ENCODE results near the gene TAF9B. TPM values are rescaled to one million over a fixed set of nuclear protein-coding genes. Genes with fewer than 3 reads are reported as not detected.

The TAF9B gene
- total and polyA plus RNA-seq, 2 donors (not counting 3 experiments of a cell fraction or from before 2014, with no cell fraction given) = 16.0 to 25.9 TPM

GRCh38 chrX:78116766-78117165 is 22.7 kb downstream of the TAF9B start:
- Histone ChIP-seq H3K27me3 (ENCODE audit: control insufficient read depth in 2 of 2, insufficient read depth in 2 of 2, low read length in 2 of 2) (no peaks in the 10 kb centered on the region), H3K9me1 (replicated peaks; ENCODE audit: control insufficient read depth, extremely low read depth, insufficient read depth, low read length) (no peaks in the 10 kb centered on the region), H3K36me3 (ENCODE audit: control insufficient read depth in 2 of 2, extremely low read depth in 1 of 2, insufficient read depth in 2 of 2, low read length in 2 of 2) (peaks cover 9 to 17% of the 10 kb centered on the region in 2 experiments), H3K4me1 (ENCODE audit: control insufficient read depth, extremely low read depth, insufficient read depth, low read length) (no peaks in the 10 kb centered on the region), H3K79me2 (ENCODE audit: control insufficient read depth, insufficient read depth, low read length) (peaks cover 77% of the 10 kb centered on the region), H3K27ac (ENCODE audit: insufficient read depth, low read depth, low read length) (no peak overlapping the region), H3K4me3 (replicated peaks in 1 of 3; ENCODE audit: insufficient read depth in 1 of 3, low read depth in 1 of 3, low read length in 3 of 3) (no peak overlapping the region), H3K9ac (replicated peaks; ENCODE audit: extremely low read depth, insufficient read depth, low read length) (no peak overlapping the region), H3K9me3 (replicated peaks; ENCODE audit: control insufficient read depth, insufficient read depth, low read length) (no peaks in the 10 kb centered on the region), H3K4me2 (ENCODE audit: insufficient read depth, low read length) (no peak overlapping the region), H4K20me1 (replicated peaks; ENCODE audit: control insufficient read depth, extremely low read depth, insufficient read depth, low read length) (no peaks in the 10 kb centered on the region), H2AFZ (ENCODE audit: low read depth, low read length) (no peak overlapping the region)
- dilution Hi-C loops (cut with MboI; ENCODE audit: extremely low pct_ligation_motif_present, low sequenced_read_pairs) = no loop called here
- DNase-seq (ENCODE audit: low read depth, low spot score) (no peak), FAIRE-seq (no peak)
- intact Hi-C loops (cut with micrococcal nuclease) = no loop called here
- BruUV-seq (replicated peaks) = no TSS peak
- ChIA-PET POLR2A (no interaction called here), CTCF (interaction anchor here (0.9 kb wide), 1 partner anchor 9 kb away, joined by 4 read pairs; no protein-coding TSS in a partner anchor)
- TF ChIP-seq MAX (IDR thresholded peaks at IDR 0.05; ENCODE audit: insufficient read depth, insufficient read length) = no peak
- TF ChIP-seq EZH2 (IDR thresholded peaks at IDR 0.05; ENCODE audit: borderline replicate concordance, low read depth, low read length, severe bottlenecking) = no peak
- no peak for TF ChIP-seq CTCF (IDR thresholded peaks at IDR 0.05; ENCODE audit: extremely low read depth in 1 of 2, insufficient read depth in 1 of 2, low read depth in 1 of 2, low read length in 2 of 2)
- no peak for TF ChIP-seq POLR2AphosphoS5 (IDR thresholded peaks at IDR 0.05; ENCODE audit: insufficient read depth, low read depth, low read length)
- TF ChIP-seq JUN (IDR thresholded peaks at IDR 0.05; ENCODE audit: borderline replicate concordance, insufficient read depth, insufficient read length, low read depth) = no peak
- no peak for TF ChIP-seq FOS (IDR thresholded peaks at IDR 0.05; ENCODE audit: borderline replicate concordance, insufficient read depth, low read length)
- TF ChIP-seq GATA2 (IDR thresholded peaks at IDR 0.05; ENCODE audit: insufficient read depth, insufficient read length, low read depth, low read length) = no peak
- TF ChIP-seq POLR2A (IDR thresholded peaks at IDR 0.05; ENCODE audit: low read depth, low read length) = no peak
- no peak for TF ChIP-seq MYC (IDR thresholded peaks at IDR 0.05; ENCODE audit: low read depth, low read length)

Measured in endothelial cell of umbilical vein (primary cell).